GM06990 (cell line): ENCODE measurements around the gene APC.

Experiments
- DNase-seq: peaks from one replicate; pipeline ENCODE4 v3.0.0-alpha.2; 2011; ENCODE audit not compliant: insufficient read length; ENCODE audit errors: extremely low read depth
- H3K27me3 ChIP-seq: replicated peaks from 2 replicates; pipeline ENCODE4 v1.6.0; 2011; ENCODE audit warnings: low read length; ENCODE audit not compliant: control insufficient read depth, insufficient read depth
- H3K36me3 ChIP-seq: 2 replicates; pipeline ENCODE4 v1.5.1; 2011; ENCODE audit warnings: low read length; ENCODE audit not compliant: control insufficient read depth, insufficient read depth
- H3K4me3 ChIP-seq: replicated peaks from 2 replicates; pipeline ENCODE4 v1.5.1; 2011; ENCODE audit warnings: low read depth, mild to moderate bottlenecking, control low read depth, low read length
- CTCF ChIP-seq: IDR thresholded peaks from 2 replicates; pipeline ENCODE4 v1.5.1; 2011; ENCODE audit warnings: low read length, control low read depth, mild to moderate bottlenecking, inconsistent platforms; ENCODE audit not compliant: insufficient read depth, poor library complexity, severe bottlenecking

Gene APC

GRCh38 chr5:112718344-112718743 is 19.3 kb upstream of the APC start:
- Histone ChIP-seq H3K4me3 (no peak overlapping the region), H3K36me3 (no peaks in the 10 kb centered on the region), H3K27me3 (no peaks in the 10 kb centered on the region)
- no peak for DNase-seq
- no peak for TF ChIP-seq CTCF

GRCh38 chr5:112720576-112720975 is 17.1 kb upstream of the APC start:
- no peak for DNase-seq
- Histone ChIP-seq H3K27me3 (no peaks in the 10 kb centered on the region), H3K4me3 (no peak overlapping the region), H3K36me3 (no peaks in the 10 kb centered on the region)
- no peak for TF ChIP-seq CTCF

GRCh38 chr5:112724901-112725300 is 12.8 kb upstream of the APC start:
- no peak for DNase-seq
- no peak for TF ChIP-seq CTCF
- no peak overlapping the region for H3K4me3 ChIP-seq
- H3K27me3 ChIP-seq = no peaks in the 10 kb centered on the region
- H3K36me3 ChIP-seq = no peaks in the 10 kb centered on the region

GRCh38 chr5:112729630-112730029 is 8.1 kb upstream of the APC start:
- no peak for DNase-seq
- no peak overlapping the region for H3K4me3 ChIP-seq
- no peaks in the 10 kb centered on the region for H3K36me3 ChIP-seq
- no peak for TF ChIP-seq CTCF
- no peaks in the 10 kb centered on the region for H3K27me3 ChIP-seq

- Histone ChIP-seq H3K36me3 (no peaks in the 10 kb centered on the region), H3K27me3 (no peaks in the 10 kb centered on the region), H3K4me3 (no peak overlapping the region)
- DNase-seq = no peak
- no peak for TF ChIP-seq CTCF
These were observed 5.6 kb upstream of the APC start for GRCh38 chr5:112732131-112732530.

- H3K27me3 ChIP-seq = no peaks in the 10 kb centered on the region
- no peaks in the 10 kb centered on the region for H3K36me3 ChIP-seq
- DNase-seq = no peak
- TF ChIP-seq CTCF = no peak
- no peak overlapping the region for H3K4me3 ChIP-seq
These were observed 4.1 kb upstream of the APC start for GRCh38 chr5:112733586-112733985.
